IMR-90 (cell line): ENCODE data around the gene RYR3. TPM values are rescaled to one million over a fixed set of nuclear protein-coding genes. Genes with fewer than 3 reads are reported as not detected.

Experiments used
- ATAC-seq: fragments of 200-7000 bp; cut with Tn5 transposase; 2 replicates; pipeline ENCODE4 v1.9.1; 2020; ENCODE audit warnings: low read depth, mild to moderate bottlenecking, moderate library complexity
- BruUV-seq: library from RNA; stranded (reverse); fragments of 400-500 nt; replicated peaks from 2 replicates; lab custom pipeline; 2021; lab: Mats Ljungman, UMichigan
- CTCF ChIA-PET: fragments of 300-600 bp; formaldehyde crosslinking; extraction: SDS; loops from one replicate; lab custom pipeline; 2021; ENCODE audit warnings: antibody characterized with exemption; lab: Yijun Ruan, JAX
- POLR2A ChIA-PET: fragments of 300-600 bp; sonication (Branson Sonifier 250); formaldehyde crosslinking; loops from one replicate; lab custom pipeline; 2022; ENCODE audit warnings: antibody characterized with exemption; ENCODE audit not compliant: unreplicated experiment; lab: Charles Lee
- DNase-seq: peaks from one replicate; pipeline ENCODE4 v3.0.0; 2013
- H2AFZ ChIP-seq: replicated peaks from 2 replicates; pipeline ENCODE3; 2013; ENCODE audit warnings: low read length, mild to moderate bottlenecking; ENCODE audit not compliant: poor library complexity
- H2AK5ac ChIP-seq: 2 replicates; pipeline ENCODE4 v1.6.1; 2013; ENCODE audit warnings: low read depth, low read length, inconsistent platforms
- H2AK9ac ChIP-seq: replicated peaks from 2 replicates; pipeline ENCODE3; 2013; ENCODE audit warnings: mild to moderate bottlenecking, low read depth, low read length, moderate library complexity; ENCODE audit not compliant: poor library complexity
- H2BK120ac ChIP-seq: 2 replicates; pipeline ENCODE4 v1.6.1; 2013; ENCODE audit warnings: low read depth, low read length, inconsistent platforms
- H2BK15ac ChIP-seq: 3 replicates; pipeline ENCODE4 v1.6.1; 2013; ENCODE audit warnings: low read depth, low read length, inconsistent platforms
- H2BK20ac ChIP-seq: 2 replicates; pipeline ENCODE4 v1.6.1; 2013; ENCODE audit warnings: low read depth, mild to moderate bottlenecking, inconsistent platforms, low read length, moderate library complexity
- H2BK5ac ChIP-seq: 2 replicates; pipeline ENCODE4 v1.6.1; 2013; ENCODE audit warnings: mild to moderate bottlenecking, low read depth, low read length, inconsistent platforms; ENCODE audit not compliant: poor library complexity, severe bottlenecking
- H3K14ac ChIP-seq: replicated peaks from 2 replicates; pipeline ENCODE4 v1.6.1; 2013; ENCODE audit warnings: low read depth, low read length, inconsistent platforms
- H3K18ac ChIP-seq: 2 replicates; pipeline ENCODE4 v1.6.1; 2013; ENCODE audit warnings: low read depth, low read length, control low read depth
- H3K23ac ChIP-seq: 2 replicates; pipeline ENCODE4 v1.6.1; 2013; ENCODE audit warnings: low read depth, low read length, inconsistent platforms
- H3K27ac ChIP-seq: 2 replicates; pipeline ENCODE4 v1.5.1; 2013; ENCODE audit warnings: mild to moderate bottlenecking, control low read depth, low read length; ENCODE audit not compliant: insufficient read depth
- H3K27me3 ChIP-seq: 2 replicates; pipeline ENCODE4 v1.6.1; 2013; ENCODE audit warnings: low read length; ENCODE audit not compliant: control insufficient read depth, insufficient read depth
- H3K36me3 ChIP-seq: 2 replicates; pipeline ENCODE4 v1.6.1; 2013; ENCODE audit warnings: low read length, mixed read lengths; ENCODE audit not compliant: control insufficient read depth, insufficient read depth
- H3K4ac ChIP-seq: 2 replicates; pipeline ENCODE4 v1.6.1; 2013; ENCODE audit warnings: low read depth, low read length, inconsistent platforms
- H3K4me1 ChIP-seq: 2 replicates; pipeline ENCODE4 v1.6.1; 2013; ENCODE audit warnings: low read length, mixed read lengths; ENCODE audit not compliant: control insufficient read depth, insufficient read depth
- H3K4me2 ChIP-seq: 2 replicates; pipeline ENCODE4 v1.6.1; 2013; ENCODE audit warnings: low read depth, mild to moderate bottlenecking, control low read depth, low read length, moderate library complexity
- H3K4me3 ChIP-seq: 2 replicates; pipeline ENCODE4 v1.5.1; 2013; ENCODE audit warnings: low read depth, mild to moderate bottlenecking, control low read depth, low read length, moderate library complexity; ENCODE audit not compliant: insufficient read depth
- H3K56ac ChIP-seq: 2 replicates; pipeline ENCODE4 v1.6.1; 2013; ENCODE audit warnings: low read length, inconsistent platforms; ENCODE audit not compliant: insufficient read depth; ENCODE audit errors: extremely low read depth
- H3K79me1 ChIP-seq, 2 experiments: 2 replicates each; pipeline ENCODE4 v1.6.1; 2013; ENCODE audit warnings: low read length in 2 of 2, inconsistent platforms in 1 of 2, low read depth in 1 of 2
- H3K9ac ChIP-seq: 2 replicates; pipeline ENCODE4 v1.6.1; 2013; ENCODE audit warnings: low read depth, low read length, control low read depth
- H3K9me1 ChIP-seq: 2 replicates; pipeline ENCODE4 v1.6.1; 2013; ENCODE audit warnings: low read length, inconsistent platforms; ENCODE audit not compliant: insufficient read depth
- H3K9me3 ChIP-seq: 2 replicates; pipeline ENCODE4 v1.6.1; 2013; ENCODE audit warnings: low read length; ENCODE audit not compliant: control insufficient read depth, insufficient read depth
- H4K20me1 ChIP-seq: 2 replicates; pipeline ENCODE4 v1.6.1; 2013; ENCODE audit warnings: low read length, inconsistent platforms; ENCODE audit not compliant: insufficient read depth
- H4K5ac ChIP-seq: 2 replicates; pipeline ENCODE4 v1.6.1; 2013; ENCODE audit warnings: mild to moderate bottlenecking, low read depth, low read length, control low read depth
- H4K8ac ChIP-seq, 2 experiments: 2 replicates each; pipeline ENCODE4 v1.6.1; 2013; ENCODE audit warnings: low read depth in 2 of 2, low read length in 2 of 2, control low read depth in 1 of 2, inconsistent platforms in 1 of 2
- H4K91ac ChIP-seq: 2 replicates; pipeline ENCODE4 v1.6.1; 2013; ENCODE audit warnings: low read depth, low read length, inconsistent platforms; ENCODE audit not compliant: insufficient read depth
- MAFK ChIP-seq: IDR thresholded peaks from 2 replicates; pipeline ENCODE4 v1.6.1; 2012; ENCODE audit warnings: low read depth, low read length, improper control_type of control experiment
- MXI1 ChIP-seq: IDR thresholded peaks from 2 replicates; pipeline ENCODE4 v1.6.1; 2012; ENCODE audit warnings: low read depth, mild to moderate bottlenecking, low read length, moderate library complexity, borderline replicate concordance
- RAD21 ChIP-seq: IDR thresholded peaks from 2 replicates; pipeline ENCODE4 v1.6.1; 2012; ENCODE audit warnings: low read length, improper control_type of control experiment
- WGBS, 2 experiments: methylation state at CpG; one replicate each; pipeline versions ENCODE4 v1.1.5 to v1.1.7; 2013; ENCODE audit warnings: missing lambda C conversion rate in 2 of 2; ENCODE audit not compliant: insufficient read length in 1 of 2; ENCODE audit errors: extremely low coverage in 2 of 2; 5-methylcytosine and 5-hydroxymethylcytosine counted together
- dilution Hi-C: fragments of 300-500 bp; cut with HindIII; formaldehyde crosslinking; loops from one replicate; pipeline ENCODE4 v1.14.3; 2018; ENCODE audit warnings: low sequenced_read_pairs; ENCODE audit not compliant: unreplicated experiment
- in situ Hi-C: fragments of 300-500 bp; cut with MboI; formaldehyde crosslinking; loops from 3 replicates; pipeline ENCODE4 v1.14.3; 2019; ENCODE audit warnings: low sequenced_read_pairs, inconsistent platforms, mixed read lengths
- intact Hi-C: fragments of 100-400 bp; cut with micrococcal nuclease; formaldehyde crosslinking; loops from 2 replicates; pipeline ENCODE4 v1.10.0; 2022
- polyA plus RNA-seq, 3 experiments: library from polyadenylated mRNA; depleted of rRNA; stranded (reverse); fragments of >200 nt; gene quantifications; 2 replicates each; pipeline ENCODE4 v1.2.3, GENCODE V29; 2012; ENCODE audit warnings: low replicate concordance in 1 of 3
- total RNA-seq: library from RNA; depleted of rRNA; stranded (reverse); fragments of >200 nt; gene quantifications from 2 replicates; pipeline ENCODE4 v1.2.3, GENCODE V29; 2012

RYR3 gene
- total and polyA plus RNA-seq, 2 of the 4 experiments (the other 2 are of a cell fraction), result 0.18 TPM; not detected in 1

DNA sequence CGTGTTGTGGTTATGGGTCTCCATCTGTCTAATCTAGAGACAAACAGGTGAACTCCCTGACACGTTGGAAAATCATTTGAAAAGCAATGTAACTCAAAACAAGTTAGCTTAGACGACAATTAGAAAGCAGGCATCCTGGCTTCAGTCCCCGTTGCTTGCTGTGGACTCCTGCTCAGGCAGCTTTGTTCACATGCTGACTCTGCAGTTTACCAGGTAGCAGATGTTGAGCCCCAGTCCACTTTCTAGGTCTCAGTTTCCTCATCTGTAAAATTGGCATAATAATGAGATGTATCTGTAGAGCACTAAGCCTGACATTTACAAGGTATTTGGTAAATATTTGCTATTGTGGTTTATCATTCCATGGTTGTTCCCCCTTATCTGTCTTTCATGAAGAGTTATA is 330.3 kb downstream of the RYR3 start:
- Histone ChIP-seq H2BK15ac (no peak overlapping the region), H2AK9ac (no peak overlapping the region), H3K27me3 (peaks cover 6% of the 10 kb centered on the region), H4K8ac (no peak overlapping the region), H3K9me1 (no peaks in the 10 kb centered on the region), H3K18ac (no peak overlapping the region), H3K4me1 (no peaks in the 10 kb centered on the region), H2BK120ac (no peak overlapping the region), H3K4me3 (no peak overlapping the region), H3K79me1 (no peaks in the 10 kb centered on the region), H4K91ac (no peak overlapping the region), H2AFZ (no peak overlapping the region), H3K56ac (no peak overlapping the region), H3K4me2 (no peak overlapping the region), H3K23ac (no peak overlapping the region), H3K4ac (no peak overlapping the region), H2BK20ac (no peak overlapping the region), H3K9ac (no peak overlapping the region), H3K9me3 (no peaks in the 10 kb centered on the region), H4K5ac (no peak overlapping the region), H2BK5ac (no peak overlapping the region), H4K20me1 (no peaks in the 10 kb centered on the region), H2AK5ac (no peak overlapping the region), H3K27ac (no peak overlapping the region), H3K14ac (no peak overlapping the region), H3K36me3 (no peaks in the 10 kb centered on the region)
- CTCF ChIA-PET, result no interaction called here
- in situ Hi-C loops (no loop called here), dilution Hi-C loops (no loop called here), intact Hi-C loops (no loop called here)
- POLR2A ChIA-PET, result no interaction called here
- no peak for ATAC-seq
- no peak for DNase-seq
- WGBS, 2 experiments, result 52% methylated on average over 2 of the region's 4 CpGs; no CpG with 5 or more reads in 1 of the 2 experiments
- BruUV-seq, result no TSS peak
- TF ChIP-seq MXI1 (no peak), RAD21 (no peak), MAFK (peak; percentile 81)
